NCI-H748 treated with DMSO at 0.1 percent for 48 hours (cell line): ENCODE measurements around the gene ADGRF5.
A peak's percentile ranks its signal among the peaks of the same experiment; 100 is the strongest.
"Not testable (repeated sequence)": the region's sequence is repeated elsewhere in the genome, so short reads cannot be mapped to it uniquely, and the experiment has no call there.

ENCODE experiments used
- DNase-seq: peaks from one replicate; lab custom pipeline; 2025; lab: John Stamatoyannopoulos, UW

Gene ADGRF5

DNA sequence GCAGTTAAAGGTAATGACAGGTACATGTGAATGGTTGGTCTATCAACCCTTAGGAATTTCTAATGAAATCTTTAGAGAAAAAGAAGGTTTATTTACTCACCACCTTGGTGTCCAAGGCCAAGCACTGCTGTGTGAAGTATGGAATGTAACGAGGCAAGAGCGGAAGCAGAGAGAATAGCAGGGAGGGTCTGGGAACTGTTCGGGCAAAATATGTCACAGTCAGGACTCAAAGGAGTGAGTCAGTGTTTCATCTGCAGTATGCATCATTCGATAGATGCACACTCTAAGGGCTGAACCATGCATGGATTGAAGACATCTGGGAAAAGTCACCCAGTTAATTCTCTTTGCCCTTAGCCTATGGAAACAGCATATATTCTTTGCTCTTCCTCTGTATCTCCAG is 33.2 kb downstream of the ADGRF5 start:
- DNase-seq: no peak

DNA sequence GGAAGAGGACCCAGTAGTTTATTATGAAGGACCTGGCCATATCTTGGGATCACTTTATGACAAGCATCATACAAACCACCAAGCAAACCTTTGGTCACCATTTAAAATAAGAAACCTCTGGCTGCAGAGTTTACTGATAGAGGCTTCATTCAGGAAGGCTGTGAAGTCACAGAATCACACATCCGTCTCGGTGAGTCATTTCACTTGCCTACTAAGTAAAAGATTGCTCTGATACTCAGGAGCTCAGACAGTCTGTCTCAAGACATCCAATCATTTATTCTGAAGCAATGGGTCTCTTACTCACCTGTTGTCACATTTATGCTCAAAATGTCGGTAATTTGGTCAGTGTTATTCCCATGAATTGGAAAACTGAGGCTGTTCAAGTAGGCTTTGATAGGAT is 33.7 kb downstream of the ADGRF5 start:
- DNase-seq: no peak

DNA sequence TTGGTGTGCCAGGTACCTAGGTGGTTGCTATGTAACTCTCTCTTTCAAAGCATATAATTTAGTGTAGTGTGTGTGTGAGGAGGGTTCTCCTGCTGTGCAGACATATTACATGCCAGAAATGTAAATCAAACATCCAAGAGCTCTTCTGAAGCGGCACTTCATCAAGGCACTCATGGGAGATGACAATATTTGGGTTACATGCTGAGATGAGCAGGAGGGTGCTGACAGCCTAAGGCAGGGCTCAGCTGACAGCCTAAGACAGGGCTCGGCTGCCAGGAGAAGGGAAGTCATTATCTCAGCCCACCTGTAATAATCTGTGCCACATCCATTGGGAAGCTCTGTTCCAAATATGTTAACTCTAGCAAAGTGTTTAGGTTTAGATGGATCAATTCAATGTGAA is 39.1 kb downstream of the ADGRF5 start:
- DNase-seq: peak; percentile 90

DNA sequence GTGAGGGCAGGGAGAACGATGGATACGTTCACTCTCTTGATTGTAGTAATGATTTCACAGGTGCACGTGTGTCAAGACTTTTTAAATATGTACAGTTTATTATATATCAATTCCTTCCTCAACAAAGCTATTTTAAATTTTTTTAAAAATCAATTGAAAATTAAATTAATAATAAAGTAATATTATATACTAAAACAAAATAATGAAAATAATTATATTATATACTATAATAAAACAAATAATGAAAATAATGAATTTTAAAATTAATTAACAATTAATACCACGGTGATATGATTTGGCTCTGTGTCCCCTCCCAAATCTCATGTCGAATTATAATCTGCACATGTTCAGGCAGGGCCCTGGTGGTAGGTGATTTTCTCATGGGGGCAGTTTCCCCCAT is 42.7 kb downstream of the ADGRF5 start:
- no peak for DNase-seq

DNA sequence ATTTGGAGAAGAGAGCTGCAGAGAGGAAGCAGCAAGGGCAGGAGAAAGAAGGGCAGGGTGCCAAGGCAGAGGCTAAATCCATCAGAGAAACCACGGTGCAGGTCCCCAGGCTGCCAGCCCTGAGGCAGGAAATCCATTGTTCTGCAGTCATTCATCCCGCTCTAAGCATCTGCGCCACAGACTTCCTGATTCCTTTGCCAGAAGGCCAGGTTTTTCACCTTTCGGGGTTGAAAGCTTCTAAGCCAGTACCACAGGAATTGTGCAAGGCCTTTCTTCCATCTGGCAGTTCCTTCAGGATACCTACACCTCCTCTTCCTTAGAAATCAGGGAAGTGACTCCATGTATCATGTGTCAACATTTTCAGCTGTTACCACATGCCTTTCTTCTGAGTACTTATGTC is 45.6 kb downstream of the ADGRF5 start:
- peak; percentile 29 for DNase-seq

DNA sequence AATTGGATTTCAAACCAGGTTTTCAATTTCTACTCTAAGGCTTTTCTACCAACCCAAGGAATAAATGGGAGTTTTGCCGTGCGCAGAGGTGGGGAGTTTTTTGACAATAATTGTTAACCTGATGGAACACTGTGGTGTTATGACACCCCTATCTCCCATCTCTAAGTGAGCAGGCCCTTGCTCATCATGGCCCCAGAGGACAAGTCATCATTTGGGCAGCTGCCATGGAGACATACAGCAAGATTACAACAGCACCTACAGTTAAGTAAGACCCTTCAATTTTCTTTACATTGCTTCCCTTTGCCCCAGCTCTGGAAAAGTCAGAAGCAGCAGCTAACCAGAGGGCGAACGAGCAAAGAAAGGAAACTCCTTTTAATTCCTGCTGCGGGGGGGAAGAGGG is 54.3 kb downstream of the ADGRF5 start:
- no peak for DNase-seq

DNA sequence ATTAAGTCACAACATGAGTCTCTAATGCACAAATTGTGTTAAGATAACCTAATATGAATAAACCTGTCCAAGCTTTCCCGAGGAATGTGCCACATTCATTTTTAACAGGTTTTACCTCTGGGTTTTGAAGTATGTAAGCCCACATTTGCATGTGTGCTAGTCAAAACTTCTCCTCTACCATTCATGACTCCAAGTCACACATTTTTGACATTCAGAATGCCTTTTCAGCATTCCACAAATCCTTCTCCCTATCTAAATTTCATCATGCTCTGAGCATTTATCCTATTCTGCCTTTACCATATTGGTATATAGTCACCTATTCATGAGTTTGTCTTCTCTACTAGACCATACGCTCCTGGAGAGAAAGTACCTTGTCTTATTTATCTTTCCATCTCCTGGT is 56.5 kb downstream of the ADGRF5 start:
- DNase-seq: no peak

DNA sequence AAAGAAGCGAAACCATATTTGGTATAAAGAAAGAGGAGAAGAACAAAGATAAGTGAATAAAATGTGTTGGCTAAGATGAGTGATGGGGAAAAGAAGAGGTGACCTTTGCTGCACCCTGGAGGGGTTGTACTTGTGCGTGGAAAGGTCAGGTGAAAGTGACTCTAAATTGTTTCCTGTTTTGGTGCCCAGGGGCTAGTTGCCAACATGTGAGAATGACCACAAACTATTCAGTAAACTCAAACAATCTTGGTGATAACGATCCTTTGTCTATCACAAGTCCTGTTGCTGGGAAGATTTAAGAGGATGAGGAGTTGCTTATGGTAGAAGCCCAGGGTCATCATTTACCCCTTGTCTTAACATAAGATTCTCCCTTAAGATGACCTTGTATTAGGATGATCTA is 57.9 kb downstream of the ADGRF5 start:
- no peak for DNase-seq

DNA sequence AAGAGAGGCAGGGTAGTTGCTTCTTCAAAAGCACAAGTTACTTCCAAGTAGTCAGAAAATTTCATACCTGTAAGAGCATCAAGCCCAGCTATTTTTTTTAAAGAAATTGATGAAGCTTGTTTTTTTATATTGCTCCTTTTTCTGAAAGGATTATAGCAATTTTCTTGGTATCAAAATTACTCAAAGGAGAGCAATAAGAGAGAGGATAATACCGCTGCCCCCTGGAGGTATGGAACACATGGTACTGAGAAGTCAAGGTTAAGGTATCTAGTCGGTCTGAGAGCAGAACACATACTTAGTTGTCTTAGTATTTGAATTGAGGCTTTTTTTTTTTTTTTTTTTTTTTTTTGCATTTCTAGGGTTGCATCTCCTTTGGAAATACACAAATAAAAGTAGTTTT is 59.4 kb downstream of the ADGRF5 start:
- no peak for DNase-seq

DNA sequence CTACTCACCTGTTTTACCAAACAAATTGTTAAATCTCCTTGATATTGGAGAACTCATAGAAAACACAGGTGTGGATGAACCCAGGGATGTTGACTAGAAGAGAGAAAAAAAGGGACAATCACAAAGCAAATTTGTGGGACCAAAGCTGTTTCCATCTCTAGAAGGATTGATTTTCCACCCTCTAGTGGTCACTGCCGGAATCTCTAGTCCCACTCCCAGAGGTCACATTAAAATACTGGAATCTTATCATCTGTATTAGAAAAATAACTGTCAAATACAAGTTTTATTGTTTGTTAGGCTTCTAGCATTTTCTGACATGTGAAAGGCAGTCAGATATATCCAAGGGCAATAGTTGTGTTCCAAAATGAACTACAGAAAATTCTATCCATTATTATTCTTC is 65.8 kb downstream of the ADGRF5 start:
- DNase-seq: peak; percentile 23

DNA sequence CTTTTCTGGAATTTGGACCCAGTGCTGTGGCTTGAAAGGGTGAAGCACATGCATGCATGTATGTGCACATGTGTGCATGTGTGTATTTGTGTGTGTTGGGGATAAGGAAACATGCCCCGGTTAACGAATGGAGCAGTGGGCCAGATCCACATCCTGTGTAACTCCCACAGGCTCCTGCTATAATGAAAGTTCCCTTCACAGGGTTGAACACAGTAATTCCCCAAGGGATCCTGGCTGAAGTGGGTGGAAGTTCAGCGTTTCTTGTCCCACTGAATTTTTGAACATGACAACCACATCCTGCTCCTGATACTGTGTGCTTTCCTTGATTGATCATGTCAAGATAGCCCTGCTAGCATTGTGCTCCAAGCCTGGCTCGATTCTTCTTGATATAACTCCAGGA is 70.2 kb downstream of the ADGRF5 start:
- not testable (repeated sequence) for DNase-seq

DNA sequence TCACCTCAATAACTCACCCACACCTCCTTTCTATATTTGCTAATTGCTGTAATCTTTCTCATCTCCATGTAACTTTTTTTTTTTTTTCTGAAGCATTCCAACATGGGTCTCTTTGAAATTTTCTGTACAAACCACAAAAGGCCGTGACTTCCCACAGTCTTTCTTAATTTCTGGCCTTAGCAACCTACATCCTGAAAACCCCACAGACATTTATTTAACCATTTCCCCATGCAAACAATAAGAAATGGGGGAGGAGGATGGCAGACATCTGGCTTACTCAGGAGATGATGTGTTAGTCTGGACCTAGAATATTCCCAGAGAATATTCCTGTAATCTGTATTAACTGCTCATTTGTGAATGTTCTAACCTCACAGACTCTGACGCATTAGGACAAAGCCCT is 70.9 kb downstream of the ADGRF5 start:
- DNase-seq: no peak

DNA sequence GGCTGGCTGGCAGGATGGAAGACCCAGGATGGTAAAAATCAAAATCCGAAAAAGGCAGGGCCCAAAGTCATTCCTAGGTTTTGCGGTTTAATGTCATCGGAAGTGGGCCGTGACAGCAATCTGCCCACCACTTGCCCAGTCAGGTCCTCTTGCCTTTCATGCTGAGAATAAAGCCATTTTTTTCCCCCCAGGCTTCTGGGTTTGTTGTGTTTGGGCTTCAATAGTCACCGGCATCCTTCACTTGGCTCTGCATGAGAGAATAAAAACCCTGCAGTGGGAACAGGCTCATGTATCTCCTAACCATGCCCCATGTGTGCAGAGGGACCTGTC is 72.4 kb downstream of the ADGRF5 start:
- DNase-seq: no peak

DNA sequence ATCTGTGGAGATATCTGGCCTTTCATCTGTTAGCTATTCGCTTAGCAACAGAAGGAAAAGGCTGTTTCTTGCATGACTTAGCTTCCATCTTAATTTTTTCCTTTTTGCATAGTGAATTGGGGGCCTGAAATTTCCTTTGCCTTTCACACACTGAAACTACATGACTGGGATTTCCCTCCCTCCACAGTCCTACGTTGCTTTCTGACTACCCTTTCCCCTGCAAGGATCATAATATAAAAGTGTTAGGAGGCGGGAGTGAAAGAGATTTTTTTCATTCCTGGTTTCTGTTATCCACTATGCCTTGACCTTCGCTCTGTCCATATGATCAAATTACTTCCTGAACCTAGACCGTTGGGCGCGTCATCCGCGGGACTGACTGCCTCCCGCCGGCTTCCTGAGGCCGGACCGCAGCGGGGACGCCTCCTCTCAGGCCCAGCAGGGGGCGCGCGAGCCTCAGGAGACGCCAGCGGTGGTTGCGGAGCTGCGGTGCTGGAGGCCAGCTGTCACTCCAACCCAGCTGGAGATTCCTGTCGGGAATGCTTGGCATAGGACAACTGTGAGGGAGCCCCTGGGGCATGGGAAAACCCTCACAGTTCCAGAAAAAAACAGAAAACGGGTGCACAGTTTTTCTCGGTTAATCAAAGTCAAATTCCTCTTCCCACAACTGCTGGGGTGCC is 72.9 kb downstream of the ADGRF5 start:
- peak; percentile 51 for DNase-seq

DNA sequence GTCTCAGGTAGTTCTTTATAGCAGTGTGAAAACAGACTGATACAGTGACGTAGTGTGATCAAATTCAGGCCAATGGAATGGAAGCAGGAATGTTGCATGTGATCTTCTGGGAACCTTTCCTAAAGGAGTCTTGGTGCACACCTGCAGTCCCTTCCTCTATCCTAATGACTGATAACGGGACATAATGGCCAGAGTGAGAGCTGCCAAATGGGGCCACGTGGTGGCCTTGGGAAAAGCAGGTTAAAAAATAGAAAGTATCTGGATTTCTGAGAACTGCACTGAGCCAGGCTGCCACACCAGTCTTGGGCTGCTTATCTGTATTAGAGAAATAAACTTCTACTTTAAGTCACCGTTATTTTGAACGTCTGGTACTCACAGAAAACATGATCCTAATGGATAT is 76.6 kb downstream of the ADGRF5 start:
- DNase-seq: no peak

DNA sequence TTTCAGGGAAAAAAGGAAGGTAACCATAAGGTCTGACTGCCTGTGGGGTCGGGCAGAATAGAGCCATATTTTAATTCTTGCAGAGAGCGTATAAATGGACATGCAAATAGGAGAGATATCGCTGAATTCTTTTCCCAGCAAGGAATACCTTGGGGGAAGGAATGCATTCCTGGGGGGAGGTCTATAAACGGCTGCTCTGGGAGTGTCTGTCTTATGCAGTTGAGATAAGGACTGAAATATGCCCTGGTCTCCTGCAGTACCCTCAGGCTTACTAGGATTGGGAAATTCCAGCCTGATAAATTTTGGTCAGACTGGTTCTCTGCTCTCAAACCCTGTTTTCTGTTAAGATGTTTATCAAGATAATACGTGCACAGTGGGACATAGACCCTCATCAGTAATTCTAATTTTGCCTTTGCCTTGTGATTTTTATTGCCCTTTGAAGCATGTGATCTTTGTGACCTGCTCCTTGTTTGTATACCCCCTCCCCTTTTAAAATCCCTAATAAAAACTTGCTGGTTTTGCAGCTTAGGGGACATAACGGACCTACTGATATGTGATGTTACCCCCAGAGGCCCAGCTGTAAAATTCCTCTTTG is 79.4 kb downstream of the ADGRF5 start:
- DNase-seq: not testable (repeated sequence)

DNA sequence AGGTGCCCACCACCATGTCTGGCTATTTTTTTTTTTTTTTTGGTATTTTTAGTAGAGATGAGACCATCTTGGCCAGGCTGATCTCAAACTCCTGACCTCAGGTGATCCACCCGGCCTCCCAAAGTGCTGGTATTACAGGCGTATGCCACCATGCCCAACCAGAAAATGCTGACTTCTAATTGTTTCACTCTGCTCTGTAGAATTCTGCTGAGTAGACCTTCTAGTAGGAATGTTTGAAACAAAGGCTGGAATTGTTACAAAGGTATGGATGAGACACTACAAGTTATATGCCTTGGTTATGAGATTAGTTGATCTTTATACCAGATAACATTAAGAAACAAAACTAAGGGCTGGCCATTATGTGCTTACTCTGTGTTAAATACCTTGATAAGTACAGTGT is 83.7 kb downstream of the ADGRF5 start:
- DNase-seq: no peak

DNA sequence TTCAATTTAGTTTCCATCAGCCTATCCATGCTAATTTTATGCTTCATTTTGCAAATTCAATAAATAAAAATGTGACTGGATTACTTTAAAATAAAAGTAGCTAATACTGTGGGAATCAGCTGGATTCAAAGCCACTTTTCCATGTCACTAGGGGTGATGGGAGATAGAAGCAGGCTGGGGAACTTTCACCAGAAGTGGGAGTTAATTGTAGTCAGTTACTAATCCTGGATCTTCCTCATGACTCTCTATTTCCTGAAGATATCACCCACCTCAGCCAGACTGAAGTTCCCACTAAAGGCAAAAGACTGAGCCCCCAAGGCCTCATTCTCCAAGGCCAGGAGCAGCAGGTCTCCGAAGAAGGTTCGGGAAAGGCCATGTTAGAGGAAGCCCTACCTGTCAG is 86.7 kb downstream of the ADGRF5 start:
- DNase-seq: not testable (repeated sequence)

DNA sequence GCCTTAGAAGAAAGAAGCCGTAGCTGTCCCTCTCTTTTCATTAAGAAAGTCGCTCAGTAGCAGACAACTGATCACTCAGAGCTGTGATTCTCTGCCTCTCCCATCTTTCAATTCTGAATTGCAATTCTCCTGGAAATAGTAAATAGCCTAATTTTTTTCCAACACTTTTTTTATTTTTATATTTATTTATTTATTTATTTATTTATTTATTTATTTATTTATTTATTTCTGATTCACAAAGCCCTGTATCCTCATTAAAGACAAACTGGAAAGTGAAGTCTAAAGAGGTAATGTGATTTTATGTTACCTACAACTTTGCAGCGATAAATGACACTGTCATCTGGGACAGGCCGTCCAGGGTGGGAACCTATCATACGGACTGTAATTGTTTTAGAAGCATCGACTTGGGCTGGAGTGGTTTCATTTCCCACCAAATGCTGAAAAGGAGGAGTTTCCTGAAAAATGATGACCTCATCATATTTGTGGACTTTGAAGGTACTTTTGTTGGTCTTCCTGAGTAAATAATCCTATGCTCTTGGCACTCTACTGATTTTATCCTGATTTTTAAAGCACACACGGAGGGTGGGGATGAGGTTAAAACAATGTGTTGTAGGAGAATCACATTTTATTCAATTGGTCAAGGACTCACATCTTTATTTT is 87.4 kb downstream of the ADGRF5 start:
- not testable (repeated sequence) for DNase-seq

DNA sequence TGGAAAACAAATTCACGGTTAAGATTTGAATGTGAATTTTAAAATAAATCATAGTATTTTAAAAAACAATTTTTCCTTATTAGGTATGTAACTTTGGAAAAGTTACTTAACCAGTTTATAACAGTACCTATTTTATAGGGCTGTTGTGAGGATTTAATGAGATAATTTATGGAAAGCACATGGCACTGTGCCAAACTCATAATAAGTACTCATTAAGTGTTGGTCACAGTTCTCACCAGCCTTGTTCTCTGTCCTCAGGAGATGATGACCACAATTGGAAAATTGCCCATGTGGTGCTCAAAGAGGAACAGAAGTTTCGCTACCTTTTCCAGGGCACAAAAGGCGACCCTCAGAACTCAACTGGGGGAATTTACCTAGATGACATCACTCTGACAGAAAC is 88.9 kb downstream of the ADGRF5 start:
- no peak for DNase-seq

DNA sequence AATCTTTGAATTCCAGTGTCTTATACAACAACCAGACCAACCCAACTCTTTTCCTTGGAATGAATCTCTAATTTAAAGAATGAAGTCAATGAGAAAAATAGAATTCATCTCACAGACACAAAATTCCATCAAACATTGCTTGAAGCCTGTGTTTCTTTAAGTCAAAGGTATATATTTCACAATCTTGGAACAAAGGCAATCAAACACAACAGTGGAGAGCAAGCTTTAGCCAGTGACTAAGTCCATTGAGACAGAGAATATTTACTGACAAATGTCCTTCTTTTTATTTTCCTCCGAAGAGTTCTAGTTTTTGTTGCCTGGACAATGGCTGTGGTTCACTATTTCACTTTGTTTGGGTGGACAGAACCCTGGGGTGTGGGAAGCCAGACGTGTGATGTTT is 92.8 kb downstream of the ADGRF5 start:
- no peak for DNase-seq

DNA sequence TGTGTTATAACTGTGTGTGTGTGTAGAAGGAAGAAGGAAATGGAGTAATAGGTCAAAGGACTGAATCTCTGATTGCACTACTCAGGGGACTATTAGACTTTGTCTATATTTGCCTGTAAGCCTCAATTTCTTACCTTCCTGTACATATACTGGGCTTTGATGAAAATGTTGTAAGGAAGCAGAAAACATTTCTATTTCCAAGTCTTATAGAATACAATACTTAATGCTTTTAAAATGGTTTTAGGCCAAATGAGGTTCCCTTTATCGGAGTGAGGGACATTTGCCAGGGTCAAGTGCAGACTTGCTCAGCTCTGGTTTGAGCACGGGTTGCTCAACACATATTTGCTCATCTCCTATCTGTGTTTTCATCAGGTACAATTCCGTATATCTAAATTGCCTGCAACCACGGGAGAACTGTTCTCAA is 100.3 kb downstream of the ADGRF5 start:
- no peak for DNase-seq

DNA sequence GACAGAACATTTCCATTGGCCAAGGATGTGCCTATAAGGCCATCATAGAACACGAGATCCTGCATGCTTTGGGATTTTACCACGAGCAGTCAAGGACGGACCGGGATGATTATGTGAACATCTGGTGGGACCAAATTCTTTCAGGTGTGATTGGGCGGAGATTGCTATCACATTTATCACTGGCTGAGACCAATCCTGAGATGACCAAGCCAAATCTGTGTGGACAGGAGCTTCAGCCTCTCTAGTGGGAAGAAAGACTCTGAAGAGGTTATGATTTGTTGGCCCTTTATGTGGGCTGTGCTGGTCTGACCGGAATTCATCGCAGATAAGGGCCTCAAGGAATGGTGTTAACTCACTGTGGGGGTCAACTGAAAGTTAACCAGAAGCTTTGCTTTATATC is 102.2 kb downstream of the ADGRF5 start:
- no peak for DNase-seq

DNA sequence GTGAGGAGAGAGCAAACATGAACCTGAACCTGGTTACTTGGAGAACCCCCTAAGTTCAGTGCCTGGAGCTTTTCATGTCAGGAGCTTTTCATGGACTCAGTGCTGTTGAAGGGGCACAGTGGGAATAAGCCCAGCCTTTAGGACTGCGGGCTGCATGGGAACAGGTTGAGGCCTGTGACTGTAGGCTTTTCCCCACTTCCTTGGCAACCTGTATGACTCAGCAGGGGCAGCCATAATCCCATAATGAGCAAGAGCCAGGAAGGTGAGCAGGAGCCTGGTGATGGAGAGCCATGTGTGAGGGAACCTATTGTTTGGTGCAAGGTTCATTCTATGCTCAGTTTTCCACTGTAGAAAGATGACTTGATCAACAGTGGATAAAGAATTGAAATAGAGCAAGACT is 105.1 kb downstream of the ADGRF5 start:
- DNase-seq: no peak
